Transverse colon (tissue), 4 donors: ENCODE measurements around the gene DDAH1. TPM values are rescaled to one million over a fixed set of nuclear protein-coding genes. Genes with fewer than 3 reads are reported as not detected.

Experiments used
- DNase-seq: peaks from one replicate; pipeline ENCODE4 v3.0.0-alpha.2; 2019
- H3K27ac ChIP-seq, 4 donors: fragments of 200-600 bp; sonication (generic); 2 replicates each; pipeline ENCODE4 v1.5.1; 2016 to 2018; ENCODE audit warnings: inconsistent platforms in 4 of 4
- H3K27me3 ChIP-seq: fragments of 200-600 bp; sonication (generic); 2 replicates; pipeline ENCODE4 v1.5.1; 2017; ENCODE audit warnings: inconsistent platforms
- H3K36me3 ChIP-seq, 4 donors: fragments of 200-600 bp; sonication (generic); 2 replicates each; pipeline ENCODE4 v1.5.1; 2017 to 2019; ENCODE audit warnings: inconsistent platforms in 4 of 4
- H3K4me1 ChIP-seq, 4 donors: fragments of 200-600 bp; sonication (generic); 2 replicates each; pipeline ENCODE4 v1.5.1; 2017 to 2020; ENCODE audit warnings: inconsistent platforms in 4 of 4
- H3K4me3 ChIP-seq, 4 donors: fragments of 200-600 bp; sonication (generic); 1 replicate in 1 of 4; 2 replicates in 3 of 4; pipeline versions ENCODE4 v1.5.1 to v1.6.1; 2017 to 2019; ENCODE audit warnings: inconsistent platforms in 4 of 4
- H3K9me3 ChIP-seq, 2 donors: fragments of 200-600 bp; sonication (generic); 2 replicates each; pipeline ENCODE4 v1.5.1; 2017 to 2019; ENCODE audit warnings: inconsistent platforms in 2 of 2
- CTCF ChIP-seq, 5 experiments: fragments of 200-600 bp in 3 of 5; fragments of 450-650 bp in 2 of 5; sonication (generic) in 3 of 5; IDR thresholded peaks; 1 replicate in 2 of 5; 2 replicates in 3 of 5; pipeline ENCODE4 v1.5.1; 2016 to 2017; ENCODE audit warnings: antibody characterized with exemption in 5 of 5, inconsistent platforms in 3 of 5, mild to moderate bottlenecking in 2 of 5, moderate library complexity in 1 of 5
- EP300 ChIP-seq: sonication (generic); formaldehyde crosslinking; IDR thresholded peaks from one replicate; pipeline ENCODE4 v1.6.1; 2017; ENCODE audit warnings: antibody characterized with exemption, low read depth
- POLR2A ChIP-seq: fragments of 450-650 bp; IDR thresholded peaks from one replicate; pipeline ENCODE4 v1.6.1; 2016; ENCODE audit warnings: antibody characterized with exemption, mild to moderate bottlenecking, moderate library complexity
- POLR2AphosphoS5 ChIP-seq, 3 donors: sonication (generic); formaldehyde crosslinking; IDR thresholded peaks; one replicate each; pipeline ENCODE4 v1.6.1; 2016; ENCODE audit warnings: antibody characterized with exemption in 3 of 3
- WGBS, 2 donors: methylation state at CpG; one replicate each; pipeline ENCODE4 v1.1.5; 2018; ENCODE audit warnings: low coverage in 1 of 2; 5-methylcytosine and 5-hydroxymethylcytosine counted together
- in situ Hi-C, 4 donors: fragments of 200-750 bp; cut with MboI; loops; one replicate each; pipeline versions ENCODE4 v1.15.0 to v1.15.1; 2017; ENCODE audit warnings: low sequenced_read_pairs in 3 of 4, low pct_ligation_motif_present in 1 of 4, low pct_unique_long_range_greater_than_20kb in 1 of 4
- intact Hi-C: fragments of 100-400 bp; cut with DNase I; formaldehyde crosslinking; loops from one replicate; pipeline ENCODE4 v1.15.1; 2023; ENCODE audit warnings: low total_unique reads
- total RNA-seq, 4 donors: library from RNA; depleted of rRNA; stranded (reverse); fragments of >200 nt; gene quantifications; one replicate each; pipeline ENCODE4 v1.1.0, GENCODE V29; 2016

DDAH1 gene
- total RNA-seq, 4 donors from 2014 or later: 22.4 to 69.4 (median 48.3) TPM

GRCh38 chr1:85464497-85465098, 361 bp downstream of the DDAH1 start:
- intact Hi-C loops (no loop called here), in situ Hi-C loops (no loop called here)
- Histone ChIP-seq H3K36me3 (no peaks in the 10 kb centered on the region), H3K9me3 (no peaks in the 10 kb centered on the region), H3K4me3 (peak overlapping the region; percentile 64 to 72 (median 68)), H3K27ac (peak overlapping the region; percentile 82 to 94 (median 90)), H3K4me1 (peaks cover 14 to 51% (median 33%) of the 10 kb centered on the region in 4 donors), H3K27me3 (no peaks in the 10 kb centered on the region)
- 1% methylated on average over 51 of the region's 72 CpGs; no CpG with 5 or more reads in 1 of the 2 donors for WGBS, 2 donors
- peak in 2 of 3 donors; percentile 55 to 68 for TF ChIP-seq POLR2AphosphoS5 (IDR thresholded peaks at IDR 0.05)
- TF ChIP-seq EP300: no peak
- TF ChIP-seq CTCF (IDR thresholded peaks at IDR 0.05): no peak
- peak; percentile 66 for TF ChIP-seq POLR2A
- DNase-seq: peak; percentile 77

GRCh38 chr1:85463731-85464496, 1.0 kb downstream of the DDAH1 start:
- 4 to 16% methylated on average over 5 to 26 of the region's 26 CpGs for WGBS, 2 donors
- Histone ChIP-seq H3K27me3 (no peaks in the 10 kb centered on the region), H3K27ac (peak overlapping the region; percentile 82 to 94 (median 90)), H3K4me1 (peaks cover 21 to 57% (median 40%) of the 10 kb centered on the region in 4 donors), H3K36me3 (no peaks in the 10 kb centered on the region), H3K9me3 (no peaks in the 10 kb centered on the region), H3K4me3 (peak overlapping the region; percentile 64 to 72 (median 68))
- in situ Hi-C loops: no loop called here
- TF ChIP-seq POLR2A (no peak), POLR2AphosphoS5 (IDR thresholded peaks at IDR 0.05) (no peak), EP300 (no peak), CTCF (IDR thresholded peaks at IDR 0.05) (no peak)
- intact Hi-C loops: no loop called here
- DNase-seq: no peak

- H3K9me3 ChIP-seq: no peaks in the 10 kb centered on the region
- intact Hi-C loops: no loop called here
- peak overlapping the region in 2 of 4 donors; percentile 65 to 72 for H3K4me3 ChIP-seq
- in situ Hi-C loops: no loop called here
- WGBS, 2 donors: 50 to 60% methylated on average over 4 of the region's 4 CpGs
- no peaks in the 10 kb centered on the region for H3K36me3 ChIP-seq
- peak overlapping the region; percentile 82 to 94 (median 90) for H3K27ac ChIP-seq
- TF ChIP-seq POLR2A: no peak
- no peak for TF ChIP-seq EP300
- TF ChIP-seq CTCF (IDR thresholded peaks at IDR 0.05): no peak
- TF ChIP-seq POLR2AphosphoS5 (IDR thresholded peaks at IDR 0.05): no peak
- DNase-seq: no peak
- H3K4me1 ChIP-seq: peaks cover 23 to 62% (median 45%) of the 10 kb centered on the region in 4 donors
- no peaks in the 10 kb centered on the region for H3K27me3 ChIP-seq
Observed at GRCh38 chr1:85462931-85463649, 1.9 kb downstream of the DDAH1 start.
